Ishikawa (cell line): ENCODE data around the gene PARD3.

Source experiments
- CEBPB ChIP-seq: IDR thresholded peaks from 2 replicates; pipeline ENCODE4 v1.6.1; 2012
- CREB1 ChIP-seq: IDR thresholded peaks from 2 replicates; pipeline ENCODE4 v1.6.1; 2012; ENCODE audit warnings: low read depth
- EGR1 ChIP-seq: IDR thresholded peaks from 2 replicates; pipeline ENCODE4 v1.6.1; 2012
- EP300 ChIP-seq: IDR thresholded peaks from 2 replicates; pipeline ENCODE4 v1.6.1; 2012; ENCODE audit warnings: borderline replicate concordance
- FOXM1 ChIP-seq: IDR thresholded peaks from 2 replicates; pipeline ENCODE4 v1.6.1; 2012; ENCODE audit warnings: low read depth, borderline replicate concordance
- MAX ChIP-seq: IDR thresholded peaks from 2 replicates; pipeline ENCODE4 v1.6.1; 2012
- NFIC ChIP-seq: IDR thresholded peaks from 2 replicates; pipeline ENCODE4 v1.6.1; 2012
- RAD21 ChIP-seq: IDR thresholded peaks from 2 replicates; pipeline ENCODE4 v1.6.1; 2012; ENCODE audit warnings: low read depth
- REST ChIP-seq: IDR thresholded peaks from 2 replicates; pipeline ENCODE4 v1.6.1; 2012; ENCODE audit warnings: low read depth, mild to moderate bottlenecking
- TAF1 ChIP-seq: IDR thresholded peaks from 2 replicates; pipeline ENCODE4 v1.6.1; 2012; ENCODE audit warnings: low read depth, mild to moderate bottlenecking
- TCF12 ChIP-seq: IDR thresholded peaks from 2 replicates; pipeline ENCODE4 v1.6.1; 2012; ENCODE audit warnings: low read depth
- TEAD4 ChIP-seq: IDR thresholded peaks from 2 replicates; pipeline ENCODE4 v1.6.1; 2012
- USF1 ChIP-seq: IDR thresholded peaks from 2 replicates; pipeline ENCODE4 v1.6.1; 2012
- YY1 ChIP-seq: IDR thresholded peaks from 2 replicates; pipeline ENCODE4 v1.6.1; 2012; ENCODE audit warnings: low read depth
- ZBTB7A ChIP-seq: IDR thresholded peaks from 2 replicates; pipeline ENCODE4 v1.6.1; 2012; ENCODE audit warnings: low read depth

Gene PARD3

GRCh38 chr10:34213805-34214197, 601.3 kb downstream of the PARD3 start:
- TF ChIP-seq MAX, result no peak
- no peak for TF ChIP-seq EGR1
- TF ChIP-seq EP300, result no peak
- TF ChIP-seq NFIC, result no peak
- no peak for TF ChIP-seq TEAD4
- TF ChIP-seq TAF1, result no peak
- TF ChIP-seq CEBPB, result no peak

- TF ChIP-seq CEBPB, result no peak
- no peak for TF ChIP-seq RAD21
- TF ChIP-seq FOXM1, result no peak
- no peak for TF ChIP-seq TEAD4
- TF ChIP-seq NFIC, result no peak
- no peak for TF ChIP-seq MAX
- no peak for TF ChIP-seq TCF12
- no peak for TF ChIP-seq USF1
- TF ChIP-seq TAF1, result no peak
- TF ChIP-seq ZBTB7A, result no peak
- no peak for TF ChIP-seq YY1
- no peak for TF ChIP-seq CREB1
- TF ChIP-seq EP300, result no peak
- no peak for TF ChIP-seq EGR1
- no peak for TF ChIP-seq REST
Measured at GRCh38 chr10:34213193-34213804, 601.8 kb downstream of the PARD3 start.

- no peak for TF ChIP-seq TEAD4
- TF ChIP-seq RAD21, result no peak
- TF ChIP-seq TAF1, result no peak
- TF ChIP-seq EGR1, result no peak
- no peak for TF ChIP-seq USF1
- TF ChIP-seq CREB1, result no peak
- no peak for TF ChIP-seq FOXM1
- no peak for TF ChIP-seq REST
- TF ChIP-seq NFIC, result no peak
- TF ChIP-seq EP300, result no peak
- TF ChIP-seq TCF12, result no peak
- no peak for TF ChIP-seq MAX
- no peak for TF ChIP-seq CEBPB
- TF ChIP-seq YY1, result no peak
- no peak for TF ChIP-seq ZBTB7A
Measured at GRCh38 chr10:34207343-34207742, 607.8 kb downstream of the PARD3 start.

GRCh38 chr10:34206935-34207268, 608.2 kb downstream of the PARD3 start:
- TF ChIP-seq TAF1, result no peak
- no peak for TF ChIP-seq FOXM1
- no peak for TF ChIP-seq YY1
- no peak for TF ChIP-seq EGR1
- no peak for TF ChIP-seq ZBTB7A
- no peak for TF ChIP-seq TEAD4
- no peak for TF ChIP-seq MAX
- TF ChIP-seq NFIC, result no peak
- no peak for TF ChIP-seq CEBPB
- no peak for TF ChIP-seq CREB1
- TF ChIP-seq TCF12, result no peak
- no peak for TF ChIP-seq USF1
- no peak for TF ChIP-seq EP300
- TF ChIP-seq RAD21, result no peak
- TF ChIP-seq REST, result no peak
